Amygdala (tissue), 56 donors: Measurements from ENCODE around the gene PTOV1.

Experiments used
- DNase-seq, 56 donors: peaks; one replicate each; lab custom pipeline; 2025; lab: John Stamatoyannopoulos, UW

Gene PTOV1

GRCh38 chr19:49850487-49851342, at the start of gene PTOV1:
PTOV1 (plus strand) TSS chr19:49851159.
- peak; percentile 16 to 96 (median 90) for DNase-seq

GRCh38 chr19:49801401-49801888, 49.5 kb upstream of the PTOV1 start:
- no peak for DNase-seq

GRCh38 chr19:49801966-49802661, 48.8 kb upstream of the PTOV1 start:
- peak; percentile 38 to 94 (median 83) for DNase-seq

- DNase-seq = no peak
Observed at GRCh38 chr19:49802836-49803528, 48.0 kb upstream of the PTOV1 start.

GRCh38 chr19:49803529-49803856, 47.5 kb upstream of the PTOV1 start:
- DNase-seq = no peak

GRCh38 chr19:49805822-49806619, 44.9 kb upstream of the PTOV1 start:
- DNase-seq = no peak

- no peak for DNase-seq
Observed at GRCh38 chr19:49806620-49806959, 44.4 kb upstream of the PTOV1 start.

GRCh38 chr19:49807058-49807903, 43.7 kb upstream of the PTOV1 start:
- DNase-seq = no peak

- no peak for DNase-seq
Observed at GRCh38 chr19:49807904-49808675, 42.9 kb upstream of the PTOV1 start.

GRCh38 chr19:49808711-49809159, 42.2 kb upstream of the PTOV1 start:
- DNase-seq = peak in 55 of 56 donors; percentile 26 to 95 (median 75)

- DNase-seq = peak in 37 of 56 donors; percentile 12 to 68 (median 43)
Observed at GRCh38 chr19:49809160-49809940, 41.6 kb upstream of the PTOV1 start.

GRCh38 chr19:49809941-49810389, 41.0 kb upstream of the PTOV1 start:
- peak in 1 of 56 donors; percentile 30 for DNase-seq

- DNase-seq = no peak
Observed at GRCh38 chr19:49811328-49811727, 39.6 kb upstream of the PTOV1 start.

GRCh38 chr19:49812452-49812996, 38.4 kb upstream of the PTOV1 start:
- no peak for DNase-seq

GRCh38 chr19:49812997-49813861, 37.7 kb upstream of the PTOV1 start, which contains the start of gene FUZ:
FUZ (minus strand) TSS chr19:49813292; CDS start chr19:49813106, 186 bp downstream.
- peak; percentile 68 to 99 (median 95) for DNase-seq

GRCh38 chr19:49814010-49814409, 36.9 kb upstream of the PTOV1 start:
- DNase-seq = no peak
